Right atrium auricular region (tissue), 2 donors: ENCODE results near the gene CEMP1. TPM values are rescaled to one million over a fixed set of nuclear protein-coding genes. Genes with fewer than 3 reads are reported as not detected.
"Not testable (repeated sequence)": the region's sequence is repeated elsewhere in the genome, so short reads cannot be mapped to it uniquely, and the experiment has no call there.

Source experiments
- DNase-seq: peaks from one replicate; pipeline ENCODE4 v3.0.0-alpha.2; 2019; ENCODE audit warnings: low spot score
- H3K27ac ChIP-seq, 2 donors: fragments of 200-600 bp; sonication (generic); 1 replicate in 1 of 2; 2 replicates in 1 of 2; pipeline ENCODE4 v1.5.1; 2016 to 2019
- H3K27me3 ChIP-seq, 2 donors: fragments of 200-600 bp; sonication (generic); one replicate each; pipeline versions ENCODE4 v1.5.1 to v1.6.0; 2017 to 2019
- H3K36me3 ChIP-seq: fragments of 200-600 bp; sonication (generic); one replicate; pipeline ENCODE4 v1.5.1; 2016
- H3K4me1 ChIP-seq, 2 donors: fragments of 200-600 bp; sonication (generic); one replicate each; pipeline versions ENCODE4 v1.5.1 to v1.6.0; 2017 to 2019
- H3K4me3 ChIP-seq, 2 donors: fragments of 200-600 bp; sonication (generic); 1 replicate in 1 of 2; 2 replicates in 1 of 2; pipeline ENCODE4 v1.5.1; 2017 to 2019; ENCODE audit warnings: mild to moderate bottlenecking in 1 of 2, moderate library complexity in 1 of 2
- H3K9me3 ChIP-seq, 2 donors: fragments of 200-600 bp; sonication (generic); one replicate each; pipeline ENCODE4 v1.5.1; 2019
- total RNA-seq, 2 donors: library from RNA; depleted of rRNA; stranded (reverse); fragments of >200 nt; gene quantifications; one replicate each; pipeline ENCODE4 v1.1.0, GENCODE V29; 2016
- TF ChIP-seq, protein P1 (sequence below), 2 donors: fragments of 200-600 bp; sonication (generic); IDR thresholded peaks; one replicate each; pipeline ENCODE4 v1.5.1; 2019; ENCODE audit warnings: antibody characterized with exemption in 2 of 2

Gene CEMP1, protein sequence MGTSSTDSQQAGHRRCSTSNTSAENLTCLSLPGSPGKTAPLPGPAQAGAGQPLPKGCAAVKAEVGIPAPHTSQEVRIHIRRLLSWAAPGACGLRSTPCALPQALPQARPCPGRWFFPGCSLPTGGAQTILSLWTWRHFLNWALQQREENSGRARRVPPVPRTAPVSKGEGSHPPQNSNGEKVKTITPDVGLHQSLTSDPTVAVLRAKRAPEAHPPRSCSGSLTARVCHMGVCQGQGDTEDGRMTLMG
- total RNA-seq = 1 to 10 TPM in 1 of 2 donors, not detected in 1; 1.5 TPM

DNA sequence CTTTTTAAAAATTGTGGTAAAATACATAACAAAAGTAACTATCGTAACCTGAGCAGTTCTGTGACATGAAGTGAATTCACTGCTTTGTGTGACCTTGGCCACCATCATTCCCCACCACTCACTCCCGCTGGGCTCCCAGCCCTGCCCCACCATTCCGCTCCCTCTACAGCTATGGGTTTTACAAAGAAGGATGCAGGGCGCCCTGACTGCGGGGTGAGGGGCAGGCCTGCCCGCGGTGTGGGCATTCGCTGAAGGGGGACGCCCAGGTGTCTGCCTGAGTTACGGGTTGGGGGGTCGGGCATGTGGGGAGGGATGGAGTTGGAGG lies at the start of gene CEMP1:
Gene CEMP1, minus strand, starts transcription at position 38 of the 325 bp plus-strand sequence. CDS start 335 bp downstream, outside the sequence.
- Histone ChIP-seq H3K27me3 (no peaks in the 10 kb centered on the region), H3K27ac (peak within 1 kb of the TSS; percentile 95 to 97), H3K4me1 (peaks cover 0 to 18% of the 10 kb centered on the region in 2 donors), H3K4me3 (peak within 1 kb of the TSS; percentile 65 to 76), H3K36me3 (peaks cover 25% of the 10 kb centered on the region), H3K9me3 (no peaks in the 10 kb centered on the region)
- no peak for DNase-seq
- TF ChIP-seq, protein P1, sequence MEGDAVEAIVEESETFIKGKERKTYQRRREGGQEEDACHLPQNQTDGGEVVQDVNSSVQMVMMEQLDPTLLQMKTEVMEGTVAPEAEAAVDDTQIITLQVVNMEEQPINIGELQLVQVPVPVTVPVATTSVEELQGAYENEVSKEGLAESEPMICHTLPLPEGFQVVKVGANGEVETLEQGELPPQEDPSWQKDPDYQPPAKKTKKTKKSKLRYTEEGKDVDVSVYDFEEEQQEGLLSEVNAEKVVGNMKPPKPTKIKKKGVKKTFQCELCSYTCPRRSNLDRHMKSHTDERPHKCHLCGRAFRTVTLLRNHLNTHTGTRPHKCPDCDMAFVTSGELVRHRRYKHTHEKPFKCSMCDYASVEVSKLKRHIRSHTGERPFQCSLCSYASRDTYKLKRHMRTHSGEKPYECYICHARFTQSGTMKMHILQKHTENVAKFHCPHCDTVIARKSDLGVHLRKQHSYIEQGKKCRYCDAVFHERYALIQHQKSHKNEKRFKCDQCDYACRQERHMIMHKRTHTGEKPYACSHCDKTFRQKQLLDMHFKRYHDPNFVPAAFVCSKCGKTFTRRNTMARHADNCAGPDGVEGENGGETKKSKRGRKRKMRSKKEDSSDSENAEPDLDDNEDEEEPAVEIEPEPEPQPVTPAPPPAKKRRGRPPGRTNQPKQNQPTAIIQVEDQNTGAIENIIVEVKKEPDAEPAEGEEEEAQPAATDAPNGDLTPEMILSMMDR (IDR thresholded peaks at IDR 0.05) = no peak

DNA sequence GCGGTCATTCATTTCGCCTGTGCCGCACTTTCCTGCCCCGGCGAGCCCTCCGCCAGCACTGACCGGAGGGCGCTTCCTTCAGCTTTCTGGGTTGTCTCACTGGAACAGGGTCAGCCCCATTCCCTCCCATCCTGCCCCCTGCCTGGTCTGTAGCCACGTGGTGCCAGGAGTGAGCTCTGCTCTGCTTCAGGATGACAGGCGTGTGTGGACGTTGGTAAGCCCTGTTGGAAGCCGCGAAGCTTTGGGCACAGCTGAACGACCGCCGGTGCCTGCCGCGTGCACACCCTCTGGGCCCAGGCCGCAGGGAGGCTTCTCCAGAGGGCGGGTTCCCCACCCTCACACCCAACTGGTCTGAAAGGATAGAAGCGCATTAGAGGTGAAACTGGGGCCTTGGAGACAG lies 49.6 kb upstream of the CEMP1 start:
- H3K36me3 ChIP-seq, H3K9me3 ChIP-seq, DNase-seq, H3K27me3 ChIP-seq, H3K4me3 ChIP-seq, H3K27ac ChIP-seq: not testable (repeated sequence)
- peaks cover 0 to 12% of the 10 kb centered on the region in 2 donors for H3K4me1 ChIP-seq

DNA sequence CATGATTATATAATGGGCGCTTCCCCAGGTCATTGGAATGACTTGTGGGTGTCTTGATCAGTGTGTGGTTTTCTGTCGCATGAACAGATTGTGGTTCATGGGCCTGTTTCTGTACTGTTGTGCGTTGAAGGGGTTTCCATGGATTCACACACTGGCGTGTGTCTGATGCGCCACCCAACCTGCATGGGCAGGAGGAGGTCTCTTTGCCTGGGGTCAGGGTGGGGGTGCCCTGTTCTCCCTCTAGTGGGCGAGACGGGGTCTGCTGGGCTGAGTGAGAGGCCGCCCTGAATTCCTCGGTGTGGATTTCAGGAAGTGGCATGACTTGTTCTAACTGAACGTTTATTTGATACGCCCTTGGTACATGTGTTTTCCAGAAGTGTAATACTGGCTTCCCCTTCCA lies 48.9 kb upstream of the CEMP1 start:
- H3K4me1 ChIP-seq, H3K27ac ChIP-seq, DNase-seq, H3K36me3 ChIP-seq, H3K27me3 ChIP-seq, H3K9me3 ChIP-seq, H3K4me3 ChIP-seq: not testable (repeated sequence)

DNA sequence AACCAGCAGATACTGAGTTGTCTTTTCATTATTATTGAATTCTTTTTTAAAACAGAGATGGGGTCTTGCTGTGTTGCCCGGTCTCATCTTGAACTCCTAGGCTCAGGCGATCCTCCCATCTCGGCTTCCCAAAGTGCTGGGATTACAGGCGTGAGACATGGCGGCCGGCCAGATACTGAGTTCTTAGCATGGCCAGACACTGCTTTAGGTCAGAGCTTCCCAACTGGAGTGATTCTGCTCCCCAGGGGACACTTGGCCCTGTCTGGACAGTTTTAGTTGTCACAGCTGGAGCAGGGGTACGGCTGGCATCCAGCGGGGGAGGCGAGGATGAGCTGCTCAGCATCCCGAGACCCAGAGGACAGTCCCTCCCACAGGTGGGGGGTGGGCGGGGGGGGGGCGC lies 47.7 kb upstream of the CEMP1 start:
- not testable (repeated sequence) for H3K4me1 ChIP-seq, DNase-seq

DNA sequence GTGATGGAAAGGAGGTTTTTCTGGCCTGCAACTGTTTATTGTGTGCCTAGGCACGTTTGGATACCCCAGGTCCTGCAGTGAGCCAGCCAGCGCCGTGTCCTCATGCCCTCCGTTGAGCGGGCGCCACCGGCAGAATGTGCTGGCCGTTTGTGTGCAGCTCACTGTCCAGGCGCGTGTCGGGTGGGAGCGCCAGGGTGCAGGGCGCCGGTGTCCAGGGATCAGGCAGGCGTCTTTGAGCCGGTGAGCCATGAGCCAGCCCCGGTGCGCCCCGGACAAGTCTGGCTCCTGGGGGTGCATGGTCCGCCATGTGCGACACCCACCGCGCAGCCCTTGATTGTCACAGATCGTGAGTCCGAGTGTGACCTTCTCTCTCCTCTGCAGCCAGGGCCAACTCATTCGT lies 45.8 kb upstream of the CEMP1 start:
- H3K36me3 ChIP-seq, H3K27ac ChIP-seq, DNase-seq, H3K27me3 ChIP-seq, H3K4me3 ChIP-seq, H3K9me3 ChIP-seq, H3K4me1 ChIP-seq: not testable (repeated sequence)

More for the DNA sequence above, 47.7 kb upstream of the CEMP1 start:
- H3K27me3 ChIP-seq, H3K4me3 ChIP-seq, H3K27ac ChIP-seq, H3K9me3 ChIP-seq, H3K36me3 ChIP-seq: not testable (repeated sequence)

DNA sequence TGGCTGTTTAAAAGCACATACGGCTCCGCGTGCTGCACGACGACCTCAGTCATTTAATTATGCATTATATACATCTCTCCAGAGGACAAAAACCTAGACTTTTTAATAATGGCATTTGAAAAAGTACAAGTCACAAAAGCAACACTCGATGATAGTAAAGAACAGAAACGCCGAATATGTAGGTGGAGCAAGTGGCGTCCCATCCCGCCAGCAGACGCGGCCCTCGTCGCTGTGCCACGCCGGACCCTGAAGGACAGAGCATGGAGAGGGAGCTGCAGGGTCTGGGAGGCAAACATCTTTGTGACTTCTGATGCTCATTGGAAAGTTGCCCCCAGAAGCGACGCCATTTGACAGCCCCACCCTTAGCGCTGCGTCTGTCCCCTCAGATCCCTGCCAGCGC lies 44.6 kb upstream of the CEMP1 start:
- not testable (repeated sequence) for H3K27me3 ChIP-seq, H3K36me3 ChIP-seq, H3K4me1 ChIP-seq, H3K27ac ChIP-seq, DNase-seq, H3K4me3 ChIP-seq, H3K9me3 ChIP-seq

DNA sequence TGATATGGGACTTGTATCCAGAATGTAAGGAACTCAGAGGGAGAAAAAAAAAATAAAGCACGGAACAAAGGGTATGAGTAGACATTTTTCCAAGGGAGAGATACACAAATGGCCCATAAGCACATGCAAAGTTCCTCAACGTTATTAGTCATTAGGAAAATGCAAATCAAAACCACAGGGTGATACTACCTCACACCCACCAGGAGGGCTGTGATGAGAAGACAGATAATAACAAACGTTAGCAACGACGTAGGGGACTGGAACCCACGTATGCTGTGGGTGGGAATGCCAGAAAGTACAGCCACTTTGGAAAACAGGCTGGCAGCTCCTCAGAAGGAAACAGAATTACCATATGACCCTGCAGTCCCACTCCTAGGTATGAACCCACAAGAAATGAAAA lies 41.5 kb upstream of the CEMP1 start:
- not testable (repeated sequence) for H3K4me3 ChIP-seq, H3K4me1 ChIP-seq, H3K27me3 ChIP-seq, DNase-seq, H3K36me3 ChIP-seq, H3K9me3 ChIP-seq, H3K27ac ChIP-seq

DNA sequence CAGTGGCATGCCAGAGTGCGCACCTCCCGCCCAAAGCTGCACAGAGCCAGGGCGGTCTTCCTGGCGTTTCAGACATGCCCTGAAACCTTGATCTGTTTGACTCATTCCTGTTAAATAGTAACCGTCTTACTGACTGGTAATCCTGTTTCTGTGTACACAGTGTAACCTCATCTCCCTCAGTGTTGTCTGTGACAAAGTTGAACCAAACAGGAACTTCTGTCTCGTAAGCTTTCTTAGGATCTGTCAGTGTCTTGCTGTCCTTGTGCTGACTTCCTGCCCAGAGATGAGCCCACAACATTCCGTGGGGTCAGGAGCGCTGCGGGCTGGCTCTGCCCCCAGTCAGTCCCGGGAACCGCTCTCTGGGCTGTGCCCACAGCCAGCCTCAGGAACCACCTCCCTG lies 37.4 kb upstream of the CEMP1 start:
- not testable (repeated sequence) for H3K27me3 ChIP-seq, DNase-seq, H3K36me3 ChIP-seq, H3K4me1 ChIP-seq, H3K27ac ChIP-seq, H3K4me3 ChIP-seq, H3K9me3 ChIP-seq

DNA sequence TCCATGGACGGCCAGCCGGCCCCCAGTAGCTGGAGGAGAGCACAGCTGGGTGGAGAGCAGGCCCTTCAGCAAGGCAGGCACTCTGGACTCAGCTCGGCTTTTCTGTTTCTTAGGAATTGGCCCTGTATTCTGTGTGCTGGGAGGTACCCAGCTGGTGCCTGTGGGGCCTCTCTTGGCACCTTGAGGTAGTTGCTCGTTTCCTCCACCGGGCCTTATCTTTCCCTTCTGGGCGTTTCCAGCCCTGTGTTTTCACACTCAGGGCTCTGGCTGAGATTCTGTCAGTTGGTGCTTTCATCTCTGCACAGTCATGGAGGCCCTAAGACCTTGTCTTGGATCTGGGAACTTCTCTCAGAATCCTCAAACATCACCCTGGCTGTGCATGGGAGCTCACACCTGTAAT lies 36.3 kb upstream of the CEMP1 start:
- not testable (repeated sequence) for H3K36me3 ChIP-seq, H3K9me3 ChIP-seq, H3K4me1 ChIP-seq, H3K4me3 ChIP-seq, H3K27me3 ChIP-seq, DNase-seq, H3K27ac ChIP-seq

DNA sequence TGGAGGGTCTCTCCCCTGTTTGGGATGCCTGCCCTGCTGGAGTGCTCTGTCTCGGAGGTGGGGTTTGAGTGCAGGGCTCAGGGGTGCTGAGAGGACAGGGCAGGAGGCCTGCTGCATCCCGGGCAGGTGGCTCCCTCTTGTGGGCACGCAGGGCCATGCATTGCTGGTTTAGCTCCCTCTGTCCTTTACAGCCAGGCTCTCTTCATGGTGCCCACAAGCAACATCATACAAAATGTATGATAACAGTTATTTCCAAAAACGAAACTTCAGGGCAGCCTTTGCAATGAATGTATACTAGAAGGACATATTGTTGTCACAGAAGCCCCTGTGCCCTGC lies 29.6 kb upstream of the CEMP1 start:
- H3K4me3 ChIP-seq, H3K27me3 ChIP-seq, H3K36me3 ChIP-seq, H3K9me3 ChIP-seq, H3K4me1 ChIP-seq, DNase-seq, H3K27ac ChIP-seq: not testable (repeated sequence)
- TF ChIP-seq, protein P1 (IDR thresholded peaks at IDR 0.05) = peak in 1 of 2 donors; percentile 48

DNA sequence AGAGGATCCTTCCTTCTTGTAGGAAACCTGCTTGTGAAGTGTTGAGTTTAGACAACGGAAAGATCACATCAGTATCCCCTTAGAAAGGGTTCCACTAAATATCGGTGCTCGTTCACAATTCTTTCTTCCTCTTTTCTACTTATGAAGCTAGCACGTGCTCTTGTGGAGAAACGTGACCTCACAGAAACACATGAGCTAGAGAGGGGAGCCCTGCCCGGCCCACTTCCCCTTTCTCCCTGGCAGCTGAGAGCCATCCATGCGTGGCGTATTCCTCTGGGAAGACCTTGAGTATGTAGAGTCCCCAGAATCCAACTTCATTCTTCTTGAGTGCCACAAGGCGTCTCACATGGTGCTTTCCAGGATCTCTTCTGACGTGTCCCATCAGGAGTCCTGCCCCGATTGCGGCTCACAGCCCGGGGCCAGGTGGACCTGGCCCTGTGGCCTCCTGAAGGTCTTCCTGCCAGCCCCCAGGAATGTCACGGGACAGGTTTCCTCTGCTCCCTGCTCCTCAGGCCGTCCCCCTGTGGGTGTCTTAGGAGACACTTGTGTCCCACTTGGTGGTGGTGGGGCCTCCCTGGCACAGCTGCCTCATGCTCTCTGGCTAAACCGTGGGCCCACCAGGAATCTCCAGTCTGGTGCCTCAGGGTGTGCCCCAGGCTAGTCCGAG lies 29.1 kb upstream of the CEMP1 start:
- H3K27ac ChIP-seq, H3K36me3 ChIP-seq, H3K4me3 ChIP-seq, H3K4me1 ChIP-seq, H3K9me3 ChIP-seq, DNase-seq, H3K27me3 ChIP-seq: not testable (repeated sequence)

DNA sequence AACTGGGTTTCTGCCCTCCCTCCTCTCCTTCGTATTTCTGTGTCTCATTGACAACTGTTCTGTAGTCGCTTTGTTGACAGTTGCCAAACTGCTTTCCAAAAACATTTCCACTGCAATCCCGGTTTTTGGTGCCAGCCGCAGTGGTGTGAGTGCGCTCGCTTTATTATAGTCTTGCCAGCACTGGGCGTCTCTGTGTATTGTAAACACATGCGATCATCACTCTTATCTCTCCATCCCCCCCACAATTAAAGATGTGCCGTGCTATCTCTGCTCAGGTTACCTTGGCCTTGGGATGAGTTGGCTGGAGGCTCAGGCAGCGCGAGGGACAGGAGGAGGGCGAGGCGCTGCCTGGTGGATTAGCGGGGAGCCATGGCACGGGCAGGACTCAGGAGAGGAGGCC lies 25.9 kb upstream of the CEMP1 start:
- H3K4me1 ChIP-seq, H3K27me3 ChIP-seq, H3K36me3 ChIP-seq, H3K9me3 ChIP-seq, H3K27ac ChIP-seq, H3K4me3 ChIP-seq, DNase-seq: not testable (repeated sequence)

DNA sequence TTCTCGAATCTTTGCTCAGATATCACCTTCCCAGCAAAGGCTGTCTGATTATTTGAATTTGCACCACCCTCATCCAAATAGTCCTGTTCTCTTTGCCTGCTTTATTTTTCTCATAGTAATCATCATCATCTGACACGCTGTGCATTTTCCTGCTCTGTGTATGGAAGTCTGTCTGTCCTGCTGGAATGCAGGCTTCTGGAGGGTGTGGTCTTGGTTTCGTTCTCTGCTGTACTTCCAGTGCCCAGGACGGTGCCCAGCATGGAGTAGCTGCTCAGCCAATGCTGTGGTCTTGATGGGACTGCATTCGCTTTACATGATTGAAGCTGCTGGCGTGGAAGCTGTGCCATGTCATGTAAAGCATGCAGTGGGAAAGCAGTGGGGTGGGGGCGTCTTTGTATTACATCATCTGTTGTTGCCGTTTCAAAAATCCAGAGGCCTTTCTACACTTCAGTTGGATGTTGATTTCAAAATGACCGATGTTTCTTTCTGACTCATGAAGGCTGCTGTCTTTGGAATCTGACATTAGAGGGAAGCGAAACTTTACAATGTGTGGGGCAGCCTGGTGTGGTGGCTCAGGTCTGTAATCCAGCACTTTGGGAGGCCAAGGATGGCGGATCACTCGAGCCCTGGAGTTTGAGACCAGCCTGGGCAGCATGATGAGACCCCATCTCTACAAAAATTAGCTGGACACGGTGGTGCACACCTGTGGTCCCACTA lies 23.7 kb upstream of the CEMP1 start:
- H3K27me3 ChIP-seq = not testable (repeated sequence)

More for the DNA sequence above, 23.7 kb upstream of the CEMP1 start:
- H3K4me3 ChIP-seq, H3K9me3 ChIP-seq, H3K4me1 ChIP-seq, H3K36me3 ChIP-seq, H3K27ac ChIP-seq, DNase-seq: not testable (repeated sequence)
